Activated T-cell treated with anti-CD3 and anti-CD28 coated beads, Interleukin-2, amount 50 U/mL, for 72 hours (primary cell): Measurements from ENCODE around the gene DDR2. TPM values are rescaled to one million over a fixed set of nuclear protein-coding genes. Genes with fewer than 3 reads are reported as not detected.
A peak's percentile ranks its signal among the peaks of the same experiment; 100 is the strongest.

Source experiments
- ATAC-seq, 2 donors: fragments of 150-1000 bp; cut with Tn5 transposase; replicated peaks in 1 of 2; 2 replicates each; pipeline ENCODE4 v1.10.0; 2021; ENCODE audit warnings: moderate library complexity in 2 of 2, mild to moderate bottlenecking in 1 of 2
- DNase-seq, 2 donors: peaks; one replicate each; pipeline ENCODE4 v3.0.0; 2021 to 2022; ENCODE audit warnings: mixed read lengths in 1 of 2
- H3K27ac Mint-ChIP-seq: one replicate; pipeline ENCODE4 v1.8.0; 2022; ENCODE audit warnings: mild to moderate bottlenecking, moderate library complexity, mixed read lengths
- H3K27me3 Mint-ChIP-seq: one replicate; pipeline ENCODE4 v1.8.0; 2022; ENCODE audit warnings: low read depth, mixed read lengths
- H3K36me3 Mint-ChIP-seq, 2 donors: one replicate each; pipeline ENCODE4 v1.8.0; 2022; ENCODE audit warnings: mixed read lengths in 2 of 2, mild to moderate bottlenecking in 1 of 2; ENCODE audit not compliant: insufficient read depth in 2 of 2
- H3K4me1 Mint-ChIP-seq: one replicate; pipeline ENCODE4 v1.8.0; 2022; ENCODE audit warnings: low read depth, mixed read lengths
- H3K4me3 Mint-ChIP-seq, 2 donors: one replicate each; pipeline ENCODE4 v1.8.0; 2022; ENCODE audit warnings: mild to moderate bottlenecking in 2 of 2, mixed read lengths in 2 of 2, moderate library complexity in 2 of 2
- H3K9me3 Mint-ChIP-seq, 2 donors: one replicate each; pipeline ENCODE4 v1.8.0; 2022; ENCODE audit warnings: mixed read lengths in 2 of 2
- total RNA-seq, 2 donors: library from RNA; stranded (reverse); gene quantifications; one replicate each; pipeline ENCODE4 v1.2.3, GENCODE V29; 2022

DDR2 gene
- total RNA-seq, 2 donors from 2014 or later: 0.17 to 0.25 TPM

DNA sequence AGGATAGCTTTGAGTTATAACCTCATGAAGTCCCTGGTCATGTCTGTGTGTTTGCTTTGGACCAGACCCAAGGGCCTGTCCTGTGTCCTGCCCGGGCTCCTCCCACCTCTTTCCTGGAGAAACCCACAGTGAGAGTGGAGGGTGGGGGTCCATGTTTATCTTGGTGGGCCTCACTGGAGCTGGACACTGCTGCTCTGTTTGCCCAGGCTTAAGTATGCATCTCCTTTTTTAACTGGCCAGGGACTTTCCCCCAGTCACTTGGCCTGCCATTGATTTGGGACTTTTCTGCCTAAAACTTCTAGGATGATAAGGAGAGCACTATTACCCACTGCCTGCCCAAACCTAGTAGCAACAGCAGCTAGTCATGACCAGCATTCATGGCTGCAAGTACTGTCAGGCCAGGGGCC, 49.8 kb downstream of the DDR2 start:
- DNase-seq (no peak), ATAC-seq (no peak)
- Mint-ChIP-seq H3K4me1 (no peaks in the 10 kb centered on the region), H3K27ac (no peak overlapping the region), H3K9me3 (peaks cover 0 to 2% of the 10 kb centered on the region in 2 donors), H3K36me3 (peaks cover 0 to 1% of the 10 kb centered on the region in 2 donors), H3K27me3 (no peaks in the 10 kb centered on the region), H3K4me3 (no peak overlapping the region)

DNA sequence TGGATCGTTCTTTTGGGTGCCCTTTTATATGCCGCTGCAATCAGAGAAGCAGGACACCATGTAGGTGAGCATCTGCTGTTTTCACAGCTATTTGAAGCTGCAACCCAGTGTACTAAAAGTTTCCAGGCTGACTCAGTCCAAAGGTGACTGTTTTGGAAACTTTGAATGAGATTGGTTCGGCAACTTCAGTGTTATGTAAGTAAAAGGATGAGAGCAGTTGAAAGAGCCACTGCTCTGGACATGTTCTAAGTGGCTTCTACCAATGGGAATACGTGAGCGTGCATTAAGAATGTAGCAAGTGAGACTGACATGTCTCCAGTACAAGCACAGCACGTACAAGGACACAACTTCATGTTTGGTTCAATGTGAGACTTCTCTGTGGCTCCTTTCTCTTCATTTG, 55.6 kb downstream of the DDR2 start:
- Mint-ChIP-seq H3K4me1 (peaks cover 7% of the 10 kb centered on the region), H3K4me3 (no peak overlapping the region), H3K9me3 (no peaks in the 10 kb centered on the region), H3K27ac (no peak overlapping the region), H3K36me3 (no peaks in the 10 kb centered on the region), H3K27me3 (peaks cover 13% of the 10 kb centered on the region)
- ATAC-seq: peak; percentile 73 to 81
- peak in 1 of 2 donors; percentile 15 for DNase-seq

DNA sequence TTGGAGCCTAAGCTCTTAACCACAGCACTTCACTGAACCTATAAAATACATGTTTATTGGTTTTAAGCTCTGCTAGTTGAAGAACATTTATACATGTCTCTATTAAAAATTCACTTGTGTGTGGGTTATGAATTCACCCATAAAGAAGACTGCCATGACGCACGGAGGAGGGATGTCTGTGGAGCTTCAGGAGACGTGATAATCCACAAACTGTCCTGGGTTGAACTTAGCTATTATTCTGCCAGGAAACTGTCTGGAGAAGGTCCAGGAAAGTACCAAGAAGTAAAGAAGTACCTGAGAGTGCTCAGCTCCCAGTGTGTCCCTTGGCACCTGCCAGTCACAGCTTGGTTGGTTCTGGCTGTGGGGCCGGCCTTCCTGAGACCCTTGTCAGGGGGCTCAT, 56.3 kb downstream of the DDR2 start:
- Mint-ChIP-seq H3K4me1 (peaks cover 7% of the 10 kb centered on the region), H3K27me3 (peaks cover 13% of the 10 kb centered on the region), H3K4me3 (no peak overlapping the region), H3K9me3 (no peaks in the 10 kb centered on the region), H3K27ac (no peak overlapping the region), H3K36me3 (no peaks in the 10 kb centered on the region)
- DNase-seq: no peak
- no peak for ATAC-seq

DNA sequence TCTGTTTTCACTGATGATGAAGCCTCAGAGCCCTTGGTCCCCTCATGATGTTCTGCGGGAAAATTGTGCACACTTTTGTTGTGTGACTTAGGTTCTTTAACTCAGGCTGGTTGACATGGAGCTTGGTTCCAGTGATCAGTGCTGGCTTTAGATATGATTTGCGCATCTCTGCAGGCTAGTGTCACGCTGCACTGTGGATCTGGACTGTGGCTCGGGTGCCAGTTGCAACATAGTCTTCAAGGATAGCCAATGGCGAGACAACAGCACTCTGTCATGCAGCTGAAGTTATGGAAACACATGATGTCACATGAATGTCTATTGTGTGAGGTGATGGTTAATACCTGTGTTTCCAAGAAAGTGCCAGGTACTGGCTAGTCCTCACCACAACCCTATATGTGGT, 56.7 kb downstream of the DDR2 start:
- Mint-ChIP-seq H3K27ac (no peak overlapping the region), H3K27me3 (peaks cover 13% of the 10 kb centered on the region), H3K36me3 (no peaks in the 10 kb centered on the region), H3K4me1 (peaks cover 7% of the 10 kb centered on the region), H3K9me3 (no peaks in the 10 kb centered on the region), H3K4me3 (no peak overlapping the region)
- DNase-seq (no peak), ATAC-seq (no peak)

DNA sequence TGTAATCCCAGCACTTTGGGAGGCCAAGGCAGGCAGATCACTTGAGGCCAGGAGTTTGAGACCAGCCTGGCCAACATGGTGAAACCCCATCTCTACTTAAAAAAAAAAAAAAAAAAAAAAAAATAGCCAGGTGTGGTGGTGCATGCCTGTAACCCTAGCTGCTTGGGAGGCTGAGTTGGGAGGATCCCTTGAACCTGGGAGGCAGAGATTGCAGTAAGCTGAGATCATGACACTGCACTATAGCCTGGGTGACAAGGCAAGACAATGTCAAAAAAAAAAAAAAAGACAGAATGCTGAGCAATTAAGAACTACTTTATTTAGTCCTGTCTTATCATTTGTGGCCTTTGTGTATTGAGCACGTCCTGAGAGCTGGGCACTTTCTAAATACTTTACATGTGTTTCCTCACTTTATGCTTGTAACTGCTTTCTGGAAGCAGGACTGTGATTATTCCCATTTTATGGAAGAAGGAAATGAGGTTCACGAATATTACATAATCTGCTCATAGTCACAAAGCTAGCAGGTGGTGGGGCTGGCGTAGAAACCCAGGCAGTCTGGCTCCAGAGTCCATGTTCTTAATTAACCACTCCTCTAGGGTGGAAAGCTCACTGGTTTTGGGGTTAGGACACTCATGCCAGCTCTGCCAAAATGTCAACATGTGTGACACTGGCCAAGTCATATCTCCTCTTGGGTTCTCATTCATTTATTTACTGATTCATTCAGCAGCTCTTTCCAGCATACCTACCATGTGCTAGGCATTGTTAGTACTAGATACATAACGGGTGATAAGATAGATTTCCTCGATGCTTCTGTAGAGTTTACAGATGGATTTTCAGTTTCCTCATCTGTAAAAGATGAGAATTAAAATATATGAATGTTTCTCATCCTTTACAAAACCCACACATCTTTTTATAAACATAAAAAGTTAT, 57.7 kb downstream of the DDR2 start:
- peak; percentile 50 to 65 for ATAC-seq

GRCh38 chr1:162690672-162691434, 58.6 kb downstream of the DDR2 start:
- DNase-seq: no peak
- ATAC-seq: peak; percentile 37 to 63
- Mint-ChIP-seq H3K27ac (no peak overlapping the region), H3K9me3 (no peaks in the 10 kb centered on the region), H3K4me3 (no peak overlapping the region), H3K27me3 (peaks cover 17% of the 10 kb centered on the region), H3K36me3 (no peaks in the 10 kb centered on the region), H3K4me1 (peaks cover 7% of the 10 kb centered on the region)

More for the DNA sequence above, 57.7 kb downstream of the DDR2 start:
- Mint-ChIP-seq H3K27ac (no peak overlapping the region), H3K27me3 (peaks cover 17% of the 10 kb centered on the region), H3K36me3 (no peaks in the 10 kb centered on the region), H3K9me3 (no peaks in the 10 kb centered on the region), H3K4me1 (peaks cover 7% of the 10 kb centered on the region), H3K4me3 (no peak overlapping the region)
- no peak for DNase-seq

GRCh38 chr1:162691999-162692575, 59.8 kb downstream of the DDR2 start:
- Mint-ChIP-seq H3K27me3 (peaks cover 24% of the 10 kb centered on the region), H3K4me3 (no peak overlapping the region), H3K4me1 (peaks cover 7% of the 10 kb centered on the region), H3K27ac (no peak overlapping the region), H3K9me3 (no peaks in the 10 kb centered on the region), H3K36me3 (no peaks in the 10 kb centered on the region)
- no peak for ATAC-seq
- DNase-seq: no peak

DNA sequence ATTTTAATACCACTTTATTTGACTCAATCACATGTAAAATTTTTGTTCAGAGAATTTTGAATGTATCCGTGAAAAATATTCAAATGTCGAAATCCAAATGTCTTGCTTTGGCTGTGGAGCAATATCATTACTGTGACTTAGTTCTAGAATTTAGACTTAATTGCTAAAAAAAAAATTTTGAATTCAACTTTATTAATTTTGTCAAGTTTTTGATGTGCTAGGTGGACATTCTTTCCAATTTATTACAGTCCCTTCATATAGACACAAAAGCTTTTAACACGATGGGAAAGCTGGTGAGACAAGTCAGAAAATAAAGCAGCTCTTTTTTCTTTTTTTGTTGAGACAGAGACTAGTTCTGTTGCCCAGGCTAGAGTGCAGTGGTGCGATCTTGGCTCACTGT, 62.6 kb downstream of the DDR2 start:
- no peaks in the 10 kb centered on the region for H3K4me1 Mint-ChIP-seq
- H3K9me3 Mint-ChIP-seq: no peaks in the 10 kb centered on the region
- H3K27me3 Mint-ChIP-seq: peaks cover 18% of the 10 kb centered on the region
- no peak overlapping the region for H3K27ac Mint-ChIP-seq
- H3K4me3 Mint-ChIP-seq: no peak overlapping the region
- no peak for ATAC-seq
- no peaks in the 10 kb centered on the region for H3K36me3 Mint-ChIP-seq
- DNase-seq: no peak

DNA sequence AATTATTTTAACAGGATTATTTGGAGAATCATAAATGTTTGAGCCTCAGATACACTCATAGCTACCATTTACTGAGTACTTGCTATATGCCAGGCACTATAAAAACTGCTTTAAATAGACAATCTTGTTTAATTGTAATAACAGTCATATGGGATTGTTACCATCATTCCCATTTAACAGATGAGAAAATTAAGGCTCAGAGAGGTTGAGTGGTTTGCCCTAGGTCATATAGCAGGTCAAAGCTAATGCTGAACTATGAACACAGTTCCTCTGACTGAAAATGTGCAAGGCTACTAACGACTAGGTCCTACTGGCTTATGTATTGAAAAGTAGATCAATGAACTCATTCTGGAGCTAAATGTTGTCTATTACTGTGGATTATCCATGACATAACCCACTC, 63.4 kb downstream of the DDR2 start:
- no peak overlapping the region for H3K27ac Mint-ChIP-seq
- no peaks in the 10 kb centered on the region for H3K36me3 Mint-ChIP-seq
- DNase-seq: no peak
- H3K9me3 Mint-ChIP-seq: no peaks in the 10 kb centered on the region
- no peaks in the 10 kb centered on the region for H3K4me1 Mint-ChIP-seq
- peaks cover 17% of the 10 kb centered on the region for H3K27me3 Mint-ChIP-seq
- no peak overlapping the region for H3K4me3 Mint-ChIP-seq
- no peak for ATAC-seq

DNA sequence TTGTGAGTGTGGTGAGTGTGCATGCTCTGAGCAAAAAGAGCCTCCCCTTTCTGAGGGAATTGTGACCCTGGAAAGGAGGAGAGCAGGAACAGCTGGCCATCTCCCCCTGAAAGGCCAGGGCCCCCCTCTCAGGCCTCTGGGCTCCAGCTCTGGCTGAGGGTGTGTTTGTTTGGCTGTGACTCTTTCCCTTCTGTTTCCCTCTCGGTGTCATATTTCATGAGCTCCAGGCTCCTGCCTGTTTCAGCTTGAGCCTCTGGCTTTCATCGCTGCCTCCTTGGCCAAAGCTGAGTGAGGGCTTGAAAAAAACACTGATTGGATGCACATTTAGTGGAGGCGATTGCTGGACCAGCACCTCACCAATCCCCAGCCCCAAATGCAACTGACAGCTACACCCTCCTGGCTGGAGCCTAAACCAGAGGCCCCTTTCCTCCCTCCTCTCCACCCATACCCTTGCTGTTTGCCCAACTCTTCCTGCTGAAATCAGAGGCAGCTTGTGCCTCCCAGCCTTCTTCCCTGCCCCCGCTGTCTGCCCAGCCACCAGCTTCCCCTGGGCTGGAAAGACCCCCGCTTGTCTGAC, 64.1 kb downstream of the DDR2 start:
- Mint-ChIP-seq H3K9me3 (no peaks in the 10 kb centered on the region), H3K4me3 (no peak overlapping the region), H3K27me3 (peaks cover 11% of the 10 kb centered on the region), H3K4me1 (no peaks in the 10 kb centered on the region), H3K36me3 (no peaks in the 10 kb centered on the region), H3K27ac (no peak overlapping the region)
- no peak for DNase-seq
- no peak for ATAC-seq

DNA sequence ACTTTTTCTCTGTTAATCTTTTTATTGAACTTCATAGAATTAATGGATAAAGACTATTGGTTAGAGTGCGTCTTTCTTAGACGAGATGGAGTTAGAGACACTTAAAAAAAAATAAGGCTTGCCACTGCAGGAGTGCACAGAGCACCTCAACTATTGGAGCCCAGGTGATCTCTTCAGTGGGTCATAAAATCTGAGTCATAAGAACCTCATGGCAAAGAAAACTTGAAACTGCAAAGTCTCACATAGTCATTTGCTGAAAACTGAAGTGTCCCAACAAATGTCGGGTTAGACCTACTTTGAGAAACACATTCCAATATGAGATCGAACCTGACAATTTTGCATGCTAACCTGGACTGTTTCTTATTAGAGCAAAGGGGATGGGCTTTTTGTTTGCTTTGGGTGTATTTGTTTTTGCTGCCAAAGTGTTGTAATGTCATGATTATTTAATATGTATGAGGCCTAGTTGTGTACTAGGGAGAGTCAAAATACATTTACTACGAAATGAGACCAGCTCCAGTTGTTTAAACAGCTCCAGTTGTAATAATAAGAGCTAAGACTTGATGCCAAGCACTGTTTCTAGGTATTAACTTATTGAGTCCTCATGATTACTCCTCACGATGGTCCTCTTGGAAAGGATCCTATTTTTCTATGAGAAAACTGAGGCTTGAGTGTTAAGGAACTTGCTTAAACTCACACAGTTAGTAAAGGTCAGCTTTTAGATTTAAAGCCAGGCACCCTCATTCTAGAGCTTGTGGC, 65.1 kb downstream of the DDR2 start:
- Mint-ChIP-seq H3K27ac (no peak overlapping the region), H3K4me1 (no peaks in the 10 kb centered on the region), H3K36me3 (no peaks in the 10 kb centered on the region), H3K27me3 (peaks cover 11% of the 10 kb centered on the region), H3K9me3 (no peaks in the 10 kb centered on the region), H3K4me3 (no peak overlapping the region)
- no peak for DNase-seq
- ATAC-seq: peak in 1 of 2 donors; percentile 23

DNA sequence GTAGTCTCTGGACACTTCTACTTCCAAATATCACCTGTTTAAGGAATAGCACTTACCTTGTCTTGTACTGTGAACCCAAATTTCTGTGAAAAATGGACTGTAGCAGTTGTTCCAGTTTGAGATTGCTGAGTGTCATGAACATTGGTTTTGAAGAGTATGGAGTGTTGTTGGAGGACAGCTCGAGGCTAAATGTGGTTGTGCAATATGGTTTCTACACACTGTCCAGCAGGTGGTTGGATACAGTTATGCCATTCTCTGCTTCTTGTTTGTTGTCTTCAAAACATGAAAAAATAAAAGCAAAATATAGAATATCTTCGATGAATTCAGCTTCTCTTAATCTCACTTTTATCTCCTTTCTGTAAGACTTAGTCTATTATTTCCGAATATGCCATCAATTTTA, 67.1 kb downstream of the DDR2 start:
- Mint-ChIP-seq H3K9me3 (no peaks in the 10 kb centered on the region), H3K27me3 (peaks cover 6% of the 10 kb centered on the region), H3K27ac (no peak overlapping the region), H3K36me3 (no peaks in the 10 kb centered on the region), H3K4me1 (no peaks in the 10 kb centered on the region), H3K4me3 (no peak overlapping the region)
- no peak for DNase-seq
- no peak for ATAC-seq
